ENCODE data around the gene L1CAM. TPM values are rescaled to one million over a fixed set of nuclear protein-coding genes. Genes with fewer than 3 reads are reported as not detected.

The L1CAM gene, protein sequence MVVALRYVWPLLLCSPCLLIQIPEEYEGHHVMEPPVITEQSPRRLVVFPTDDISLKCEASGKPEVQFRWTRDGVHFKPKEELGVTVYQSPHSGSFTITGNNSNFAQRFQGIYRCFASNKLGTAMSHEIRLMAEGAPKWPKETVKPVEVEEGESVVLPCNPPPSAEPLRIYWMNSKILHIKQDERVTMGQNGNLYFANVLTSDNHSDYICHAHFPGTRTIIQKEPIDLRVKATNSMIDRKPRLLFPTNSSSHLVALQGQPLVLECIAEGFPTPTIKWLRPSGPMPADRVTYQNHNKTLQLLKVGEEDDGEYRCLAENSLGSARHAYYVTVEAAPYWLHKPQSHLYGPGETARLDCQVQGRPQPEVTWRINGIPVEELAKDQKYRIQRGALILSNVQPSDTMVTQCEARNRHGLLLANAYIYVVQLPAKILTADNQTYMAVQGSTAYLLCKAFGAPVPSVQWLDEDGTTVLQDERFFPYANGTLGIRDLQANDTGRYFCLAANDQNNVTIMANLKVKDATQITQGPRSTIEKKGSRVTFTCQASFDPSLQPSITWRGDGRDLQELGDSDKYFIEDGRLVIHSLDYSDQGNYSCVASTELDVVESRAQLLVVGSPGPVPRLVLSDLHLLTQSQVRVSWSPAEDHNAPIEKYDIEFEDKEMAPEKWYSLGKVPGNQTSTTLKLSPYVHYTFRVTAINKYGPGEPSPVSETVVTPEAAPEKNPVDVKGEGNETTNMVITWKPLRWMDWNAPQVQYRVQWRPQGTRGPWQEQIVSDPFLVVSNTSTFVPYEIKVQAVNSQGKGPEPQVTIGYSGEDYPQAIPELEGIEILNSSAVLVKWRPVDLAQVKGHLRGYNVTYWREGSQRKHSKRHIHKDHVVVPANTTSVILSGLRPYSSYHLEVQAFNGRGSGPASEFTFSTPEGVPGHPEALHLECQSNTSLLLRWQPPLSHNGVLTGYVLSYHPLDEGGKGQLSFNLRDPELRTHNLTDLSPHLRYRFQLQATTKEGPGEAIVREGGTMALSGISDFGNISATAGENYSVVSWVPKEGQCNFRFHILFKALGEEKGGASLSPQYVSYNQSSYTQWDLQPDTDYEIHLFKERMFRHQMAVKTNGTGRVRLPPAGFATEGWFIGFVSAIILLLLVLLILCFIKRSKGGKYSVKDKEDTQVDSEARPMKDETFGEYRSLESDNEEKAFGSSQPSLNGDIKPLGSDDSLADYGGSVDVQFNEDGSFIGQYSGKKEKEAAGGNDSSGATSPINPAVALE
- 1 to 10 TPM; 4.2 to 5.2 TPM for total RNA-seq

DNA sequence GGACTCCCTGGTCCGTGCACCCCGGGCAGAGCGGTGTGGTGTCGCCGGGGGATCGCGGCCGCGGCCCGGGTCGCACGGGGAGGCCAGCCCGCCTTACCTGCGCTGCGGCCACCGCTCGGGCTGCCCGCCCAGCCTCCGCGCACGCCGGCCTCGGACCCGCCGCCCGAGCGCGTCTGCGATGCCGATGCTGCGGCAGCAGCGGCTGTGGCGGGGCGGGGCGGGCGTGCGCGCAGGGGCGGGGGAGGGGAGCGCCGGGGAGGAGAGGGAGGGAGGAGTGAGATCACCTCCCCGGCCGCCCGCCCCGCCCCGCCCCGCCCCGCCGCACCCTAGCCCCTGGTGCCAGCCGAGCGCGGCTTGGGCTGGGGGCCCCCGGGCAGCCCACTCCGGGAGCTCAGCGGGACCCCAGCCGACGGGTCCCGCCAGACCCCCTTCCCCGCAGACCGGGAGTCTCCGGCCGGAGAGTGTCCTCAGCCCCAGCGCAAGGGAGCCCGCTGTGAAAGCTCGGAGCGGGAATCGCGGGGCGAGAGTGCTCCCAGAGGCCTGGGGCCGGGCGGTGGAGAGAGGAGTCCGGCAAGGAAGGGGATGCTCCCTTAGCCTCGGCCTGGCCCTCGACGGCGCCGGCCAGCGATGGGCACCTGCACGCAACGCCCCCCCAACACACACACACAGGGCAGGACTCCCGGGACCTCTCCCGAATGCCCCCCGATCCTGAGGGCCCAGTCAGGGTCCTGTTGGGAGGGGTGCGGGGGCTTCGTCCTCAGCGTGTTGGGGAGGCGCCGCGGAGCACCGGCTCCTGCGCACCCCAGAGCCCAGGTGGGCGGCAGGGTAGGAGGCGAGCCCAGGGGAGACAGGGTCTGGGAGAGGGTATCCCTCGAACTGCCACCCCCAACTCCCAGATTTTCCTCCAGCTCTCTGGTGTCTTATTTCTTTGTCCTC, at the start of gene L1CAM:
Gene L1CAM (minus strand): TSS at position 206 of the 936 bp plus-strand sequence. CDS start 10,337 bp downstream, outside the sequence.
- H3K27me3 Mint-ChIP-seq, result peaks cover 31% of the 10 kb centered on the region
- H3K27ac Mint-ChIP-seq, result no peak within 1 kb of the TSS
- CTCF ChIA-PET, result interaction anchor here (1.0 kb wide), 1 partner anchor 61 kb away, joined by 3 read pairs; no protein-coding TSS in a partner anchor
- H3K9me3 Mint-ChIP-seq, result no peaks in the 10 kb centered on the region
- H3K36me3 Mint-ChIP-seq (ENCODE audit: low read depth), result no peaks in the 10 kb centered on the region
- DNase-seq, result peak; percentile 34
- H3K4me1 Mint-ChIP-seq, result peaks cover 7% of the 10 kb centered on the region
- POLR2A ChIA-PET, result interaction anchor here (1.5 kb wide), 1 partner anchor 41 kb away, joined by 5 read pairs; no protein-coding TSS in a partner anchor
- peak within 1 kb of the TSS; percentile 21 for H3K4me3 Mint-ChIP-seq

DNA sequence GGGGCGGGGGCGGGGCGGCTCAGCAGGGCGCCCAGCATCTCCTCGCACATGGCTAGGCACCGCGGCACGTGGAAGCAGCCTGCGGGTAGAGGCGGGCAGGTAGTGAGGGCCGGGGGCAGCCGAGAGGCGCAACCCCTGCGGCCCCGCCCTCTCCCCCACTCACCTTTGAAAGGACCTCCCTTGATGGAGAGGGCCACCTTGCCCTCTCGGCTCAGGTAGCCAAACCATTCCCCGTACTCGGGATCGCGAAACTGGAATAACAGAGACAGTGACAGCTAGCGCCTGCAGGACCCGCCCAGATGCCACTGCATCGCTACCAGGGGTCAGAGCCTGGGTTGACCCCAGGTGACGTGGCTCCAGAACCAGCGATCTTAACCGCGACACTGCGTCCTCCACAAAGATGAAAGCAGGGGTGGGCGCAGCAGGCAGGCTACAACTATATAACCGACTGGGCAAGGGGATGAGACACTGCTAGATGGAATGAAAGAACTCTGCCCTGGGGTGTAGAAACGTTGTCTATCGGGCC, 49.4 kb upstream of the L1CAM start:
- CTCF ChIA-PET, result interaction anchor here (1.0 to 3.1 kb wide), 3 partner anchors 11 to 13 kb away, joined by 3 to 13 read pairs (median 10); no protein-coding TSS in a partner anchor
- Mint-ChIP-seq H3K27ac (no peak overlapping the region), H3K27me3 (no peaks in the 10 kb centered on the region)

DNA sequence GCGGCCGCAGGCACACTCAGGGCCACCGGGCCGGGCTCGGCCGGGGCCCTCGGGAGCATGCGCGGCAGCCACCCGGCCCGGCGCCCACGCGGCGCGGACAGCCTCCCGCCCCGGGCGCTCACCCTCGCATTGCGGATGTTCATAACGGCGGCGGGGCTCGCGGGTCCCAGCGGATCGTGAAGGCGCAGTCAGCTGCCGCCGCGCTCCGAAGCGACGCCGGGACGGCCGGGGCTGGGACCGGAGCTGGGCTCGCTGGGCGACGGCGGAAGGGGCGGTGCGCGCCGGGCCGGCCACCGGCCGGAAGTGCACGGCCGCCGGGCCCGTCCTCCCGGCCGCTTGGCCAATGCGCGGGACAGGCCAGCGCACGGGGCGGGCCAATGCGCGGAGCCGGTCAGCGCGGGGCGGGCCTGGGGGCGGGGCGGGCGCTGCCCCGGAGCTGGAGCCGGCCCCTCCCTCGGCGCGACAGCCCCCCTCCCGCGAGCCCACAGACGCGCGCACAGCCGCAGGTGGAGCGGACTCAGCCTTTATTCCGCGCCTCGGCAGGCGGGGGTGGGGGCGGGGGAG, 48.9 kb upstream of the L1CAM start, which contains the start of gene NAA10:
Gene NAA10 (minus strand): TSS at position 276 of the 564 bp plus-strand sequence. CDS start 133 bp downstream, at position 143.
- no peaks in the 10 kb centered on the region for H3K9me3 Mint-ChIP-seq
- H3K27me3 Mint-ChIP-seq, result no peaks in the 10 kb centered on the region
- CTCF ChIA-PET, result interaction anchor here (1.0 to 2.7 kb wide), 2 partner anchors 11 to 13 kb away, joined by 3 to 13 read pairs; no protein-coding TSS in a partner anchor
- peak within 1 kb of the TSS; percentile 64 for H3K27ac Mint-ChIP-seq
- H3K36me3 Mint-ChIP-seq (ENCODE audit: low read depth), result peaks cover 12% of the 10 kb centered on the region
- H3K4me3 Mint-ChIP-seq, result peak within 1 kb of the TSS; percentile 84
- H3K4me1 Mint-ChIP-seq, result peaks cover 29% of the 10 kb centered on the region
- POLR2A ChIA-PET, result interaction anchor here (1.0 to 2.9 kb wide), 4 partner anchors 9 to 33 kb away, joined by 3 to 25 read pairs (median 8); partner anchors contain the start of gene ARHGAP4
- DNase-seq, result peak; percentile 60

More for the DNA sequence above, 49.4 kb upstream of the L1CAM start:
- POLR2A ChIA-PET, result interaction anchor here (1.0 to 2.9 kb wide), 6 partner anchors 9 to 36 kb away, joined by 3 to 25 read pairs (median 4); partner anchors contain the start of genes ARHGAP4, HCFC1 and RENBP
- DNase-seq, result no peak
- Mint-ChIP-seq H3K4me3 (peak overlapping the region; percentile 56), H3K4me1 (peaks cover 28% of the 10 kb centered on the region), H3K36me3 (ENCODE audit: low read depth) (peaks cover 12% of the 10 kb centered on the region), H3K9me3 (no peaks in the 10 kb centered on the region)

DNA sequence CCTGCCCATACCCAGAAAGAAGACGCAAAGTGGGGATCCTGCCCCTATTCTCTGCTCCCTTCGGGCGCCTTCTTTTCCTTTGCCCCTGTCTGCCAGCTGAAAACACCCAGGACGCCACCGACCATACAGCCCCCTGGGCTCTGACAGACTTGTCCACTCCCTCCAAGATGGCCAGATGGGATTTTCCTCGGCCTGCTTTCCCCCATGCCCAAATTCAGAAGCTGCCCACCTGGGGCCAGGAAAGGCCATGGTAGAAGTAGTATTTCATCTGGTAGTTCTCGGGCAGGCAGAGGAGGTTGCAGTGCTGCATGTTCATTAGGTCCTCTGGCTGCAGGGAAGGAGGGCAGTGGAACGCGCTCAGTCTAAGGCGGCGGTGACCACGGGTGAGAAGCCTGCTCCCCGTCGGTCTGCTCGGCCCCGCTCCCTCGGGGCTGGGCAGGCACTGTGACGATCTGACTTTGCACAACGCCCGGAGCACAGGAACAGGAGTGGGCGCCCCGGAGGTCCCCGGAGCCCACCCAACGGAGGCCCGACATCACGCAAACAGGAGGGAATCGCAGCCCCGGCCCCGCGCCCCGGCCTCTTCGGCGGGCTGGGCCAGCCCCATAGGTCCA, 48.3 kb upstream of the L1CAM start:
- POLR2A ChIA-PET, result interaction anchor here (0.8 to 2.9 kb wide), 7 partner anchors 9 to 205 kb away, joined by 3 to 25 read pairs (median 5); partner anchors contain the start of genes ARHGAP4 and RENBP
- CTCF ChIA-PET, result interaction anchor here (0.8 to 2.7 kb wide), 3 partner anchors 10 to 14 kb away, joined by 3 to 13 read pairs (median 4); no protein-coding TSS in a partner anchor
- Mint-ChIP-seq H3K4me3 (peak overlapping the region; percentile 84), H3K4me1 (peaks cover 31% of the 10 kb centered on the region), H3K27me3 (no peaks in the 10 kb centered on the region), H3K9me3 (no peaks in the 10 kb centered on the region), H3K36me3 (ENCODE audit: low read depth) (peaks cover 13% of the 10 kb centered on the region), H3K27ac (peak overlapping the region; percentile 64)
- DNase-seq, result no peak

DNA sequence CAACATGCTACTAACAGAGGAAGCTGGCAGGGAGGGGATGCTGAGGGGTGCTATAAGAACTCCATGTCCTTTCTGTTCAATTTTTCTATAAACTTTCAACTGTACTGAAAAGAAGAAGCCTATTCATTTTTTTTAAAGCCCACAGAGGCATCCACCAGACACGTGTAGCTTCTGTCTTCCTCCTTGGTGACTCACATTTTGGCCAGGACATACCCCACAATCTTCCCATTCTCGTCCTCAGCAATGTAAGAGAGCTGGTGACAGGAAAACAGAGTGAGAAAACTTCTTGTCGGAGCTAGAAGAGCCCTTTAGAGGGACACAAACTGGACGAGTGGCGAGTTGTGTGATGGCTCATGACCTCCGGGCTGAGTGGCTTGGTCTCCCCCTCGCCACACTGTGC, 47.8 kb upstream of the L1CAM start:
- DNase-seq, result no peak
- H3K27me3 Mint-ChIP-seq, result no peaks in the 10 kb centered on the region
- ChIA-PET CTCF (interaction anchor here (0.8 to 2.7 kb wide), 3 partner anchors 10 to 13 kb away, joined by 3 to 13 read pairs (median 4); partner anchors contain the start of gene RENBP), POLR2A (interaction anchor here (0.8 to 2.9 kb wide), 7 partner anchors 8 to 205 kb away, joined by 3 to 25 read pairs (median 5); partner anchors contain the start of genes ARHGAP4 and RENBP)
- peaks cover 35% of the 10 kb centered on the region for H3K4me1 Mint-ChIP-seq
- H3K27ac Mint-ChIP-seq, result peak overlapping the region; percentile 64
- H3K9me3 Mint-ChIP-seq, result no peaks in the 10 kb centered on the region
- peaks cover 17% of the 10 kb centered on the region for H3K36me3 Mint-ChIP-seq (ENCODE audit: low read depth)
- peak overlapping the region; percentile 84 for H3K4me3 Mint-ChIP-seq

DNA sequence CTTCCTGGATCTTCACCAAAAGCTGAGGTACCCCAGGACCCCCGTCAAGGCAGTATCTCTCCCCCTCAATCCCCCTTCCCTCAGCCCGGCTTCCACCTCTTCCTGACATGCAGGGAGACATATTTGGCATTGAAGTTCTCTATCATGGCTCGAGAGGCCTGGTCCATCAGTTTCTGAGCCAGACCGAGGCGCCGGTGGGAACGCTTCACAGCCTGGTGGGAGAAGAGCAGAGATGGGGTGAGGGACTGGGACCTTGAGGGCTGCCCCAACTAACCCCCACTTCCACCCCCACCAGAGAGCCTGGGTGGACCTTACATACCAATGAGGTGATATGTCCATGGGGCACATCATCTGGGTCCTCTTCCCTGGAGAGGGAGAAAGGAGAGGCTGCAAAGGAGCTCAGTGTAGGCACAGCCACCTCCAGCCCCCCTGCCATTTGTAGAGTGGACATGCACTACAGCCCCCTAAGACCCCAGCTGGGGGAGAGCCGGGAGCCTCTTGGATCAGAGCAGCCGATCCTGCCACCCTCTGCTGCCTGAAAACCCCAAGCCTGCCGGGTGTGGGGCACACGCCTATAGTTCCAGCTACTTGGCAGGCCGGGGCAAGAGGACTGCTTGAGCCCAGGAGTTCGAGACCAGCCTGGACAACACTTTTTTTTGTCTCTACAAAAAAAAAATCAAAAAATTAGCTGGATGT, 46.4 kb upstream of the L1CAM start:
- POLR2A ChIA-PET, result no interaction called here
- Mint-ChIP-seq H3K27me3 (no peaks in the 10 kb centered on the region), H3K36me3 (ENCODE audit: low read depth) (peaks cover 21% of the 10 kb centered on the region), H3K4me1 (peaks cover 36% of the 10 kb centered on the region), H3K27ac (no peak overlapping the region), H3K9me3 (no peaks in the 10 kb centered on the region), H3K4me3 (no peak overlapping the region)
- CTCF ChIA-PET, result interaction anchor here (1.1 to 1.8 kb wide), 2 partner anchors 10 to 15 kb away, joined by 3 to 5 read pairs; no protein-coding TSS in a partner anchor
- no peak for DNase-seq

DNA sequence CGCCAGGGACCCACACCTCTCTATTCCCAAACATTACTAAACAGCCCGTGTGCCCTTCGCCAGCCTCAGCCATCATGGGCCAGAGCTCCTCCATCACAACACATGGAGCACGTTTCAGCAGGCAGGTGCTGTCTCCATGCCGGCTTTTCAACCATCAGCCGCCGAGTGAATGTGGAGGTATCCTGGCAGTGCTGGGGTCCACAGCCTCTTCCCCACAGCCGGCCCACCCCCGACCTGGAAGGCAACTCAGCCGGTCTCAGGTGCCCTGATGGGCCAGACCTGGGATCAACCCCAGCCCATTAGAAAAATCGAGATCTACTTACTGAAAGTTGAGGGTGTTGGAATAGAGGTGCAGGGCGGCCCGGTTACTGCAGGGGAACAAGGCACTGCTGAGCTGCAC, 45.8 kb upstream of the L1CAM start:
- Mint-ChIP-seq H3K36me3 (ENCODE audit: low read depth) (peaks cover 21% of the 10 kb centered on the region), H3K27me3 (no peaks in the 10 kb centered on the region), H3K9me3 (no peaks in the 10 kb centered on the region), H3K4me3 (peak overlapping the region; percentile 10), H3K27ac (peak overlapping the region; percentile 52), H3K4me1 (peaks cover 36% of the 10 kb centered on the region)
- ChIA-PET CTCF (interaction anchor here (1.1 to 1.8 kb wide), 2 partner anchors 9 to 15 kb away, joined by 3 to 5 read pairs; no protein-coding TSS in a partner anchor), POLR2A (interaction anchor here (9.6 kb wide), 1 partner anchor 39 kb away, joined by 201 read pairs; the partner anchor contains the start of genes HCFC1 and TMEM187)
- no peak for DNase-seq

DNA sequence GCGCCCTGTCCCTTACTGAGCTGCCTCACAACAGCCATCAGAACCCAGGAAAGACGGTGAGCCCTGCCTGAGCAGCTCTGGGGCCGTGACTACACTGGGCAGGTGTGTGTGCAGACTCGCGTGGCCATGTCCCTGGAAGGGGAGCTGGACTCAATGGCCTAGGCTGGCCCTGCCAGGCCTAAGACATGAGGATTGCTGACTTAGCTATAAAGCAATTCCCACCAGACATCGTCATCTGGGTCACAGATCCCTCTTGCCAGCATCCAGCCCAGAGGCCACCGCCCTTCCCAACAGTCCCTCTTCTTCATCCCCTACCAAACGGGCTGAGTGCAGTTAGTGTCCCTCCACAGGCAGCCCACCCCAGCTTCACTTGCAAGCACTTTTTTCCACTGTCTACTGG, 45.2 kb upstream of the L1CAM start:
- H3K36me3 Mint-ChIP-seq (ENCODE audit: low read depth), result peaks cover 21% of the 10 kb centered on the region
- H3K27me3 Mint-ChIP-seq, result no peaks in the 10 kb centered on the region
- peak overlapping the region; percentile 52 for H3K27ac Mint-ChIP-seq
- DNase-seq, result no peak
- peak overlapping the region; percentile 10 for H3K4me3 Mint-ChIP-seq
- no peaks in the 10 kb centered on the region for H3K9me3 Mint-ChIP-seq
- ChIA-PET CTCF (interaction anchor here (10.4 kb wide), 1 partner anchor 17 kb away, joined by 148 read pairs; the partner anchor contains the start of gene RENBP), POLR2A (interaction anchor here (0.9 to 9.6 kb wide), 2 partner anchors 33 to 39 kb away, joined by 3 to 201 read pairs; partner anchors contain the start of genes HCFC1 and TMEM187)
- H3K4me1 Mint-ChIP-seq, result peaks cover 34% of the 10 kb centered on the region

DNA sequence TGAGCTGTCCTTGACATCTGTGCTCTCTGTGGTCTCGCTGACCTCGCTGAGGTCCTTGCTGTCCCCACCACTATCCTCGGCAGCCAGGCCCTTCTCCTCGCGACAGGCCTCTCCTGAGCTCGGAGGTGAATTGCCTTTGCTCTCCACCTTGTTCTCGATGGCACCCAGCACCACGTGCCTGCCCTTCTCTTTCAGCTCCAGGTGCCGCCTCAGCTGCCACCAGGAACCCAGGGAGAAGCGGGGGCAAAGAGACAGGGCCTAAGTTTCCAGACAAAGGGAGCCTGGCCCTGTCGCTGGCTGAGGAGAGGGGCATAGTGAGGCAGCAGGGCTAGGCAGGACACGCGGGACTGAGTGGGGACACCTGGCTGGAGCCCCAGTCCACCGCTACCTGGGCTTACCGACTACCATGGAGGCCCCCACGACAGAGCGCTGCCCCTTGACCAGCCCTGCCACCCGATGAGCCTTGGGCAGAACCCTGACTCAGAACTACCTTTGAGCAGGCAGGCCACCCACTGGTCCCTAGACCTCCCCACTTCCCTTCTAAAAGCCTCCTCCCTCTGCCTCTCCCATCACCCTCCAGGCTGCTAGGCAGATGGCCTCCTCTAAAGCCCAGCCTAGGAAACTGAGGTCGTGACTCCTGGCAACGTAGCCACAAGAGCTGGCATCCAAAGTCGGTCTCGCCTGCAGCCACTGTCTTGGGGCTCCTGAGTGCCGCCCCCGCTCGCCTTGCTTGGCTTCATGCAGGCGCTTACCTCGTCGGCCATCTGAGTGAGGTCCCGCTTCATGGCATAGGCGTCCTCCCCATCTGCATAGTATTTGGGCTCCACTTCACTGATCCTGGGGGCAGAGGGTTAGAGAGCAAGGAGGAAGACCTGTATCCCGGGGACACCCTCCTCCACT, 44.3 kb upstream of the L1CAM start:
- DNase-seq, result no peak
- H3K4me3 Mint-ChIP-seq, result no peak overlapping the region
- peaks cover 33% of the 10 kb centered on the region for H3K4me1 Mint-ChIP-seq
- no peak overlapping the region for H3K27ac Mint-ChIP-seq
- no peaks in the 10 kb centered on the region for H3K9me3 Mint-ChIP-seq
- ChIA-PET POLR2A (interaction anchor here (0.9 to 9.6 kb wide), 3 partner anchors 17 to 40 kb away, joined by 3 to 201 read pairs (median 140); partner anchors contain the start of genes HCFC1, RENBP and TMEM187), CTCF (interaction anchor here (10.4 kb wide), 1 partner anchor 18 kb away, joined by 148 read pairs; the partner anchor contains the start of gene RENBP)
- H3K36me3 Mint-ChIP-seq (ENCODE audit: low read depth), result peaks cover 25% of the 10 kb centered on the region
- no peaks in the 10 kb centered on the region for H3K27me3 Mint-ChIP-seq

Measured in activated CD4-positive, alpha-beta memory T cell treated with anti-CD3 and anti-CD28 coated beads, Interleukin-2, amount 10 ng/mL, durations not matched to agents 7 days and 5 days (primary cell).